ENCODE data around the gene TECR.
"Not testable (repeated sequence)": the region's sequence is repeated elsewhere in the genome, so short reads cannot be mapped to it uniquely, and the experiment has no call there.

Gene TECR

GRCh38 chr19:14562660-14563589, 33.5 kb downstream of the TECR start:
- no peak for DNase-seq

- no peak for DNase-seq
Measured at GRCh38 chr19:14563590-14563926, 34.2 kb downstream of the TECR start.

- peak in 1 of 2 experiments; percentile 37 for DNase-seq
Measured at GRCh38 chr19:14563989-14564651, 34.7 kb downstream of the TECR start.

- not testable (repeated sequence) for DNase-seq
Measured at GRCh38 chr19:14564652-14565297, 35.4 kb downstream of the TECR start.

GRCh38 chr19:14565298-14565679, 35.9 kb downstream of the TECR start:
- no peak for DNase-seq

- DNase-seq: no peak
Measured at GRCh38 chr19:14565765-14566711, 36.6 kb downstream of the TECR start.

GRCh38 chr19:14566712-14567077, 37.3 kb downstream of the TECR start:
- no peak for DNase-seq

- no peak for DNase-seq
Measured at GRCh38 chr19:14567079-14567478, 37.7 kb downstream of the TECR start.

GRCh38 chr19:14570864-14571527, 41.6 kb downstream of the TECR start:
- no peak for DNase-seq

- peak; percentile 91 to 97 for DNase-seq
Measured at GRCh38 chr19:14571695-14572490, 42.5 kb downstream of the TECR start, which contains the start of gene NDUFB7. NDUFB7 (minus strand) TSS chr19:14572066; CDS start chr19:14572000, 66 bp downstream.

- no peak for DNase-seq
Measured at GRCh38 chr19:14575428-14575980, 46.1 kb downstream of the TECR start.

- no peak for DNase-seq
Measured at GRCh38 chr19:14576363-14576762, 47.0 kb downstream of the TECR start.

GRCh38 chr19:14577264-14577663, 47.9 kb downstream of the TECR start:
- DNase-seq: no peak

GRCh38 chr19:14577885-14578427, 48.6 kb downstream of the TECR start:
- DNase-seq: no peak

- DNase-seq: no peak
Measured at GRCh38 chr19:14580623-14581237, 51.3 kb downstream of the TECR start.

- DNase-seq: no peak
Measured at GRCh38 chr19:14582894-14583340, 53.5 kb downstream of the TECR start, which contains the start of gene CLEC17A. CLEC17A (plus strand) TSS chr19:14583084; CDS start chr19:14583161, 77 bp downstream.

GRCh38 chr19:14584372-14584771, 55.0 kb downstream of the TECR start:
- not testable (repeated sequence) for DNase-seq

GRCh38 chr19:14585187-14585586, 55.8 kb downstream of the TECR start:
- DNase-seq: not testable (repeated sequence)

GRCh38 chr19:14589433-14589832, 60.0 kb downstream of the TECR start:
- not testable (repeated sequence) for DNase-seq

GRCh38 chr19:14595558-14595957, 66.2 kb downstream of the TECR start:
- no peak for DNase-seq

Measured in NCI-H446 (cell line).